H9 (cell line): Measurements from ENCODE around the gene LYZL2. TPM values are rescaled to one million over a fixed set of nuclear protein-coding genes. Genes with fewer than 3 reads are reported as not detected.

Experiments used
- DNase-seq: peaks from one replicate; pipeline ENCODE4 v3.0.0-alpha.2; 2017
- H2AFZ ChIP-seq: one replicate; pipeline ENCODE4 v1.6.1; 2013; ENCODE audit warnings: mild to moderate bottlenecking, low read length, control low read depth, moderate library complexity
- H2AK5ac ChIP-seq: 2 replicates; pipeline ENCODE4 v1.6.1; 2013; ENCODE audit warnings: low read length, control low read depth, mixed read lengths; ENCODE audit not compliant: insufficient read length
- H2BK120ac ChIP-seq: one replicate; pipeline ENCODE4 v1.6.1; 2013; ENCODE audit warnings: low read depth, mild to moderate bottlenecking, low read length, control low read depth, inconsistent platforms; ENCODE audit not compliant: poor library complexity, severe bottlenecking
- H2BK12ac ChIP-seq: 2 replicates; pipeline ENCODE4 v1.6.1; 2013; ENCODE audit warnings: low read length, control low read depth, mixed read lengths, low read depth; ENCODE audit not compliant: insufficient read length
- H2BK15ac ChIP-seq: 2 replicates; pipeline ENCODE4 v1.6.1; 2013; ENCODE audit warnings: low read depth, low read length, control low read depth
- H2BK20ac ChIP-seq: one replicate; pipeline ENCODE4 v1.6.1; 2013; ENCODE audit warnings: low read depth, mild to moderate bottlenecking, low read length, control low read depth, inconsistent platforms; ENCODE audit not compliant: poor library complexity, severe bottlenecking
- H2BK5ac ChIP-seq: 2 replicates; pipeline ENCODE4 v1.6.1; 2013; ENCODE audit warnings: low read length, control low read depth, mixed read lengths; ENCODE audit not compliant: insufficient read length
- H3K14ac ChIP-seq: 2 replicates; pipeline ENCODE4 v1.6.1; 2013; ENCODE audit warnings: low read length, control low read depth; ENCODE audit not compliant: insufficient read depth
- H3K18ac ChIP-seq: 2 replicates; pipeline ENCODE4 v1.6.1; 2013; ENCODE audit warnings: low read depth, mild to moderate bottlenecking, mixed read lengths, low read length, control low read depth; ENCODE audit not compliant: insufficient read length
- H3K23ac ChIP-seq: 2 replicates; pipeline ENCODE4 v1.6.1; 2013; ENCODE audit warnings: low read length, control low read depth, mixed read lengths, low read depth; ENCODE audit not compliant: insufficient read length
- H3K23me2 ChIP-seq: 2 replicates; pipeline ENCODE4 v1.6.1; 2013; ENCODE audit warnings: low read depth, mild to moderate bottlenecking, mixed read lengths, low read length, control low read depth; ENCODE audit not compliant: insufficient read length, poor library complexity, severe bottlenecking
- H3K27ac ChIP-seq: 2 replicates; pipeline ENCODE4 v1.5.1; 2013; ENCODE audit warnings: low read length, control low read depth, mixed read lengths, low read depth; ENCODE audit not compliant: insufficient read length
- H3K27me3 ChIP-seq: 2 replicates; pipeline ENCODE4 v1.6.1; 2013; ENCODE audit warnings: low read length, control low read depth, inconsistent platforms; ENCODE audit not compliant: insufficient read depth
- H3K4ac ChIP-seq: 2 replicates; pipeline ENCODE4 v1.6.1; 2013; ENCODE audit warnings: low read depth, mild to moderate bottlenecking, control low read depth, inconsistent platforms, low read length, moderate library complexity
- H3K4me1 ChIP-seq: 2 replicates; pipeline ENCODE4 v1.6.1; 2013; ENCODE audit warnings: low read length, control low read depth, inconsistent platforms; ENCODE audit not compliant: insufficient read depth
- H3K4me2 ChIP-seq: 2 replicates; pipeline ENCODE4 v1.6.1; 2013; ENCODE audit warnings: low read length, control low read depth, mixed read lengths; ENCODE audit not compliant: insufficient read length, insufficient read depth
- H3K56ac ChIP-seq: 2 replicates; pipeline ENCODE4 v1.6.1; 2013; ENCODE audit warnings: low read depth, mild to moderate bottlenecking, mixed read lengths, low read length, control low read depth; ENCODE audit not compliant: insufficient read length
- H3K79me1 ChIP-seq: 2 replicates; pipeline ENCODE4 v1.6.1; 2013; ENCODE audit warnings: low read depth, mild to moderate bottlenecking, moderate library complexity, low read length, control low read depth, inconsistent platforms; ENCODE audit not compliant: insufficient read depth, poor library complexity, severe bottlenecking
- H3K79me2 ChIP-seq: 2 replicates; pipeline ENCODE4 v1.6.1; 2013; ENCODE audit warnings: low read length, control low read depth, inconsistent platforms; ENCODE audit not compliant: insufficient read depth
- H3K9ac ChIP-seq: 2 replicates; pipeline ENCODE4 v1.6.1; 2013; ENCODE audit warnings: low read length, control low read depth, mixed read lengths; ENCODE audit not compliant: insufficient read length; ENCODE audit errors: extremely low read depth
- H3K9me3 ChIP-seq: one replicate; pipeline ENCODE4 v1.6.1; 2013; ENCODE audit warnings: low read depth, low read length, inconsistent platforms; ENCODE audit not compliant: control insufficient read depth
- H3T11ph ChIP-seq: one replicate; pipeline ENCODE4 v1.6.1; 2013; ENCODE audit warnings: mild to moderate bottlenecking, low read length, control low read depth, inconsistent platforms
- H4K20me1 ChIP-seq: one replicate; pipeline ENCODE4 v1.6.1; 2013; ENCODE audit not compliant: control insufficient read depth, insufficient read length, insufficient read depth
- H4K5ac ChIP-seq: 2 replicates; pipeline ENCODE4 v1.6.1; 2013; ENCODE audit warnings: low read depth, mild to moderate bottlenecking, mixed read lengths, low read length, control low read depth; ENCODE audit not compliant: insufficient read length
- H4K8ac ChIP-seq: replicated peaks from 2 replicates; pipeline ENCODE4 v1.6.1; 2013; ENCODE audit warnings: low read length, control low read depth, mixed read lengths, low read depth; ENCODE audit not compliant: insufficient read length
- H4K91ac ChIP-seq: 2 replicates; pipeline ENCODE4 v1.6.1; 2013; ENCODE audit warnings: low read depth, mild to moderate bottlenecking, moderate library complexity, mixed read lengths, low read length, control low read depth; ENCODE audit not compliant: insufficient read length
- H3K27ac Mint-ChIP-seq, 3 experiments: 2 replicates in 2 of 3; 3 replicates in 1 of 3; pipeline ENCODE4 v1.8.0; 2020 to 2021; ENCODE audit warnings: mixed read lengths in 3 of 3, mild to moderate bottlenecking in 1 of 3, moderate library complexity in 1 of 3
- H3K27me3 Mint-ChIP-seq: 2 replicates; pipeline ENCODE4 v1.8.0; 2021; ENCODE audit warnings: low read depth, mild to moderate bottlenecking, moderate library complexity, mixed read lengths
- H3K36me3 Mint-ChIP-seq, 3 experiments: 2 replicates in 2 of 3; 3 replicates in 1 of 3; pipeline ENCODE4 v1.8.0; 2020 to 2021; ENCODE audit warnings: low read depth in 3 of 3, mixed read lengths in 3 of 3; ENCODE audit not compliant: insufficient read depth in 1 of 3
- H3K4me1 Mint-ChIP-seq, 2 experiments: 2 replicates each; pipeline ENCODE4 v1.8.0; 2020; ENCODE audit warnings: mixed read lengths in 2 of 2
- H3K4me3 Mint-ChIP-seq, 2 experiments: 2 replicates in 1 of 2; 3 replicates in 1 of 2; pipeline ENCODE4 v1.8.0; 2020 to 2021; ENCODE audit warnings: mild to moderate bottlenecking in 2 of 2, mixed read lengths in 2 of 2, moderate library complexity in 1 of 2
- H3K9me3 Mint-ChIP-seq, 2 experiments: 2 replicates in 1 of 2; 3 replicates in 1 of 2; pipeline ENCODE4 v1.8.0; 2020; ENCODE audit warnings: mild to moderate bottlenecking in 2 of 2, mixed read lengths in 2 of 2, moderate library complexity in 1 of 2
- WGBS: extraction: QIAGEN DNeasy Blood & Tissue Kit; methylation state at CpG from one replicate; pipeline ENCODE4 v1.1.7; 2013; ENCODE audit warnings: missing lambda C conversion rate, low lambda C conversion rate, mixed read lengths; ENCODE audit not compliant: insufficient read length; ENCODE audit errors: extremely low coverage; 5-methylcytosine and 5-hydroxymethylcytosine counted together
- total RNA-seq: library from RNA; stranded (reverse); gene quantifications from 2 replicates; pipeline ENCODE4 v1.2.1, GENCODE V29; 2021
- TF ChIP-seq, protein P1 (sequence below): fragments of 200-600 bp; sonication (generic); conservative IDR thresholded peaks from 3 replicates; pipeline ENCODE4 v1.8.0; 2021; ENCODE audit warnings: antibody characterized with exemption, mild to moderate bottlenecking

Gene LYZL2
- total RNA-seq, 1 experiment from 2014 or later: not detected

DNA sequence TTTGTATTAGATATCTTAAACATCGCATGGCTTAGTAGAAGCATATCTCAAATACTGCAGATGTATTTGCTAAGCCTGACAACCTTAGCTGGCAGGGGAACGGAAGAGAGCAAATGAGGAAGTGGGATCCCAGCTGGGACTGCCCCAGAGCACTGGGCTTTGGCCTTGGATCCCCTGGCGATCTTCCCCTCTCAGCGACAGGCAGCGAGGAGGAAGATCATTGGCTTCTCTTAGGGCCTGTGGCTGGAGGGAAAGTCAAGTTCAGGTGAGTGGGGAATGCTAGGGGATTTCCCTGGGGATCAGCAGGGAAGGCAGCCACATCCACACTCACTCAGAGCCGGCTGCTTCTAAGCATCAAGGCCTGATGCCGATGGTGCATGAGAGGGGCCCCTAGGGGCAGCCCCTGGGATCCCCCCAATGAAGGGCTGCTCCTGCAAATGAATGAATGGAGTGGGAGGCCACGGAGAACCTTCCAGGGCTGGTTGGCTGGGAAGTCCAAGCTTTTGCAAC lies 42.0 kb downstream of the LYZL2 start:
- H2BK120ac ChIP-seq: no peak overlapping the region
- 0 out of 7 replicates have a peak overlapping the region, but pooled peaks of 1 of the 3 experiments have one; percentile 47 for H3K27ac Mint-ChIP-seq
- no peak overlapping the region for H3K9ac ChIP-seq
- H3K4me3 Mint-ChIP-seq: no peak overlapping the region
- no CpG with 5 or more reads among the region's 8 CpGs for WGBS
- H3K36me3 Mint-ChIP-seq: no peaks in the 10 kb centered on the region
- no peaks in the 10 kb centered on the region for H3K9me3 ChIP-seq
- H3K79me1 ChIP-seq: no peaks in the 10 kb centered on the region
- no peak overlapping the region for H3K56ac ChIP-seq
- peaks cover 4 to 8% of the 10 kb centered on the region in 2 experiments for H3K4me1 Mint-ChIP-seq
- no peak overlapping the region for H4K91ac ChIP-seq
- H3K27me3 ChIP-seq: no peaks in the 10 kb centered on the region
- no peak overlapping the region for H2BK12ac ChIP-seq
- H4K20me1 ChIP-seq: no peaks in the 10 kb centered on the region
- TF ChIP-seq, protein P1, sequence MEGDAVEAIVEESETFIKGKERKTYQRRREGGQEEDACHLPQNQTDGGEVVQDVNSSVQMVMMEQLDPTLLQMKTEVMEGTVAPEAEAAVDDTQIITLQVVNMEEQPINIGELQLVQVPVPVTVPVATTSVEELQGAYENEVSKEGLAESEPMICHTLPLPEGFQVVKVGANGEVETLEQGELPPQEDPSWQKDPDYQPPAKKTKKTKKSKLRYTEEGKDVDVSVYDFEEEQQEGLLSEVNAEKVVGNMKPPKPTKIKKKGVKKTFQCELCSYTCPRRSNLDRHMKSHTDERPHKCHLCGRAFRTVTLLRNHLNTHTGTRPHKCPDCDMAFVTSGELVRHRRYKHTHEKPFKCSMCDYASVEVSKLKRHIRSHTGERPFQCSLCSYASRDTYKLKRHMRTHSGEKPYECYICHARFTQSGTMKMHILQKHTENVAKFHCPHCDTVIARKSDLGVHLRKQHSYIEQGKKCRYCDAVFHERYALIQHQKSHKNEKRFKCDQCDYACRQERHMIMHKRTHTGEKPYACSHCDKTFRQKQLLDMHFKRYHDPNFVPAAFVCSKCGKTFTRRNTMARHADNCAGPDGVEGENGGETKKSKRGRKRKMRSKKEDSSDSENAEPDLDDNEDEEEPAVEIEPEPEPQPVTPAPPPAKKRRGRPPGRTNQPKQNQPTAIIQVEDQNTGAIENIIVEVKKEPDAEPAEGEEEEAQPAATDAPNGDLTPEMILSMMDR: peak; percentile 52
- no peak overlapping the region for H3K4ac ChIP-seq
- no peak overlapping the region for H2BK20ac ChIP-seq
- no peak overlapping the region for H2AK5ac ChIP-seq
- no peak overlapping the region for H3K23ac ChIP-seq
- H4K8ac ChIP-seq: no peak overlapping the region
- H3K4me1 ChIP-seq: no peaks in the 10 kb centered on the region; the same call in 1 of the 2 replicates
- no peak overlapping the region for H3K18ac ChIP-seq
- no peak overlapping the region for H3K14ac ChIP-seq
- H3K23me2 ChIP-seq: no peaks in the 10 kb centered on the region
- no peaks in the 10 kb centered on the region for H3K9me3 Mint-ChIP-seq
- no peak overlapping the region for H3T11ph ChIP-seq
- H3K4me2 ChIP-seq: no peak overlapping the region
- no peak overlapping the region for H2BK5ac ChIP-seq
- no peak overlapping the region for H3K27ac ChIP-seq
- H2BK15ac ChIP-seq: no peak overlapping the region
- no peaks in the 10 kb centered on the region for H3K79me2 ChIP-seq
- DNase-seq: peak; percentile 48
- H3K27me3 Mint-ChIP-seq: peaks cover 13% of the 10 kb centered on the region
- no peak overlapping the region for H2AFZ ChIP-seq
- no peak overlapping the region for H4K5ac ChIP-seq
